WTC11 (cell line): ENCODE results near the gene CREG2. TPM values are rescaled to one million over a fixed set of nuclear protein-coding genes. Genes with fewer than 3 reads are reported as not detected.
A peak's percentile ranks its signal among the peaks of the same experiment; 100 is the strongest.

Experiments used
- ATAC-seq: fragments of 200-7000 bp; cut with Tn5 transposase; 2 replicates; pipeline ENCODE4 v1.10.0; 2021; ENCODE audit warnings: mild to moderate bottlenecking, moderate library complexity
- CTCF ChIA-PET: fragments of 300-600 bp; sonication (Branson Sonifier 250); formaldehyde crosslinking; loops from one replicate; lab custom pipeline; 2021; ENCODE audit warnings: antibody characterized with exemption; lab: Charles Lee
- POLR2A ChIA-PET: fragments of 350-600 bp; sonication (Branson Sonifier 250); formaldehyde crosslinking; loops from one replicate; lab custom pipeline; 2021; ENCODE audit warnings: antibody characterized with exemption; lab: Charles Lee
- DNase-seq: peaks from one replicate; pipeline ENCODE4 v3.0.0; 2021; ENCODE audit warnings: low spot score
- H3K27ac Mint-ChIP-seq: 2 replicates; pipeline ENCODE4 v1.8.0; 2021; ENCODE audit warnings: mixed read lengths
- H3K27me3 Mint-ChIP-seq: 2 replicates; pipeline ENCODE4 v1.8.0; 2021; ENCODE audit warnings: low read depth, mild to moderate bottlenecking, moderate library complexity, mixed read lengths
- H3K36me3 Mint-ChIP-seq: 2 replicates; pipeline ENCODE4 v1.8.0; 2021; ENCODE audit warnings: mixed read lengths
- H3K4me1 Mint-ChIP-seq: 2 replicates; pipeline ENCODE4 v1.8.0; 2022; ENCODE audit warnings: mixed read lengths
- H3K4me3 Mint-ChIP-seq: 2 replicates; pipeline ENCODE4 v1.8.0; 2021; ENCODE audit warnings: mild to moderate bottlenecking, moderate library complexity, mixed read lengths
- H3K9me3 Mint-ChIP-seq: 2 replicates; pipeline ENCODE4 v1.8.0; 2021; ENCODE audit warnings: mixed read lengths
- CREM ChIP-seq: sonication (generic); formaldehyde crosslinking; IDR thresholded peaks from 2 replicates; pipeline ENCODE4 v1.8.1; 2022; ENCODE audit warnings: mild to moderate bottlenecking, missing genetic modification reagents, moderate library complexity
- ESRRA ChIP-seq: sonication (generic); formaldehyde crosslinking; IDR thresholded peaks from 2 replicates; pipeline ENCODE4 v1.8.1; 2022; ENCODE audit warnings: mild to moderate bottlenecking, missing genetic modification reagents, borderline replicate concordance
- FOXJ3 ChIP-seq: sonication (generic); formaldehyde crosslinking; IDR thresholded peaks from 2 replicates; pipeline ENCODE4 v1.9.0; 2021; ENCODE audit warnings: missing genetic modification reagents, mild to moderate bottlenecking, borderline replicate concordance
- FOXP1 ChIP-seq: sonication (generic); formaldehyde crosslinking; IDR thresholded peaks from 2 replicates; pipeline ENCODE4 v1.8.0; 2022; ENCODE audit warnings: missing genetic modification reagents, mild to moderate bottlenecking, moderate library complexity, borderline replicate concordance
- HMGA2 ChIP-seq: fragments of 250-450 bp; sonication (Bioruptor Pico); IDR thresholded peaks from 2 replicates; pipeline ENCODE4 v1.4.0; 2021; ENCODE audit warnings: mild to moderate bottlenecking, moderate library complexity
- KAT7 ChIP-seq: sonication (generic); formaldehyde crosslinking; IDR thresholded peaks from 2 replicates; pipeline ENCODE4 v1.8.1; 2023; ENCODE audit warnings: missing genetic modification reagents, mild to moderate bottlenecking, borderline replicate concordance
- NFE2L1 ChIP-seq: sonication (generic); formaldehyde crosslinking; IDR thresholded peaks from 2 replicates; pipeline ENCODE4 v1.8.1; 2023; ENCODE audit warnings: missing genetic modification reagents
- NR2C2 ChIP-seq: sonication (generic); formaldehyde crosslinking; IDR thresholded peaks from 2 replicates; pipeline ENCODE4 v1.8.0; 2022; ENCODE audit warnings: mild to moderate bottlenecking, missing genetic modification reagents
- NR3C1 ChIP-seq: sonication (generic); formaldehyde crosslinking; conservative IDR thresholded peaks from 2 replicates; pipeline ENCODE4 v1.8.1; 2023; ENCODE audit warnings: low read depth, mild to moderate bottlenecking, missing genetic modification reagents
- OVOL2 ChIP-seq: fragments of 250-450 bp; sonication (Bioruptor Pico); IDR thresholded peaks from 2 replicates; pipeline ENCODE4 v1.9.0; 2021; ENCODE audit warnings: mild to moderate bottlenecking, borderline replicate concordance
- TCF7 ChIP-seq: sonication (generic); formaldehyde crosslinking; IDR thresholded peaks from 2 replicates; pipeline ENCODE4 v1.8.0; 2022; ENCODE audit warnings: mild to moderate bottlenecking, low read depth, missing genetic modification reagents, moderate library complexity
- TEAD1 ChIP-seq: sonication (generic); formaldehyde crosslinking; IDR thresholded peaks from 2 replicates; pipeline ENCODE4 v1.8.0; 2022; ENCODE audit warnings: mild to moderate bottlenecking, missing genetic modification reagents
- ZNF396 ChIP-seq: fragments of 250-450 bp; sonication (Bioruptor Pico); IDR thresholded peaks from 2 replicates; pipeline ENCODE4 v1.8.0; 2021; ENCODE audit warnings: mild to moderate bottlenecking, moderate library complexity, borderline replicate concordance
- total RNA-seq: library from RNA; stranded (reverse); gene quantifications from 3 replicates; pipeline ENCODE4 v1.2.3, GENCODE V29; 2021
- TF ChIP-seq, protein P1 (sequence below): sonication (generic); formaldehyde crosslinking; IDR thresholded peaks from 2 replicates; pipeline ENCODE4 v1.8.1; 2022; ENCODE audit warnings: low read depth, mild to moderate bottlenecking, moderate library complexity, missing genetic modification reagents, borderline replicate concordance
- TF ChIP-seq, protein P2 (sequence below): fragments of 250-450 bp; sonication (Bioruptor Pico); conservative IDR thresholded peaks from 2 replicates; pipeline ENCODE4 v1.9.0; 2021; ENCODE audit warnings: mild to moderate bottlenecking
- TF ChIP-seq, protein P3 (sequence below): sonication (generic); formaldehyde crosslinking; IDR thresholded peaks from 2 replicates; pipeline ENCODE4 v1.8.1; 2023; ENCODE audit warnings: mild to moderate bottlenecking, missing genetic modification reagents
- TF ChIP-seq, protein P4 (sequence below): sonication (generic); formaldehyde crosslinking; IDR thresholded peaks from 2 replicates; pipeline ENCODE4 v1.8.1; 2023; ENCODE audit warnings: mild to moderate bottlenecking, missing genetic modification reagents, moderate library complexity
- TF ChIP-seq, protein P5 (sequence below): sonication (generic); formaldehyde crosslinking; IDR thresholded peaks from 2 replicates; pipeline ENCODE4 v1.8.0; 2022; ENCODE audit warnings: mild to moderate bottlenecking, missing genetic modification reagents
- TF ChIP-seq, protein P6 (sequence below): fragments of 250-450 bp; sonication (Bioruptor Pico); IDR thresholded peaks from 2 replicates; pipeline ENCODE4 v1.8.0; 2021; ENCODE audit warnings: mild to moderate bottlenecking
- TF ChIP-seq, protein P7 (sequence below): sonication (generic); formaldehyde crosslinking; IDR thresholded peaks from 2 replicates; pipeline ENCODE4 v1.8.0; 2022; ENCODE audit warnings: missing genetic modification reagents
- TF ChIP-seq, protein P8 (sequence below): sonication (generic); formaldehyde crosslinking; conservative IDR thresholded peaks from 2 replicates; pipeline ENCODE4 v1.8.1; 2023; ENCODE audit warnings: mild to moderate bottlenecking, low read depth, missing genetic modification reagents, moderate library complexity

The CREG2 gene
- total RNA-seq, 1 experiment from 2014 or later: 1.6 TPM

DNA sequence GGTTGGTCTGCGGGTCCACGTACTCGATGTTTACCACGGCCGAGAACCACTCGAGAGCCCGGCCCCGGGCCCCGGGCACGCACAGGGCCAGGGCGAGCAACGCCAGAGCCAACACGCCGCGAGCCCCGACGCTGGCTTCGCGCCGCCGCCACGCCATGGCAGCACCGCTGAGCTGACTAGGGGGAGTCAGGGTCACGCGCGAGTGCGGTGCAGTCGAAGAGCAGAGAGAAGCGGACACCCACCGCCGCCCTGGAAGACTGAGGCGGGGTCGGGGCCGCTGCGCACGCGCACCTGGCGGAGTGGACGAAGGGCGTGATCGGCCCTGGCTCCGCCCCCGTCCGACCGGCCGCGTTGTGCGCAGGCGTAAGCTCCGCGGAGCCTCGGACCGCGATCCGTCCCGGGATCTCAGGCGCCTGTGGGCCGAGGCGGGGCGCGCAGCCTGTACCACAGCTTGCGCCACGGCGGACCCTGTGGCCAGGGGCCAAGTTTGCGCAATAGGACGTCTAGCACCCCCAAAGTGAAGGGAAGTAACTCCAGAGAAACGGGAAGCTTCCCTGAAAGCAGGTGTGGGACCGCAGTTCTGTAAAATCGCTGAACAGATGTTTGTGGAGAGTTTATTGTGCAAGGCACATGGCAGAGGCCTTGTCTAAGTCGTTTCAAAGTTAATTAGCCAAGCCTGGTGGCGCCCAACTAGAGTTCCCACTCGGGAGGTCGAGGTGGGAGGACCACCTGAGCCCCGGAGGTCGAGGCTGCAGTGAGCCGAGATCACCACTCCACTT is 78.7 kb downstream of the CREG2 start, which contains the start of gene RNF149:
Gene RNF149, minus strand, starts transcription at position 270 of the 779 bp plus-strand sequence. Its CDS starts 113 bp downstream, at position 157.
- H3K36me3 Mint-ChIP-seq: peaks cover 11% of the 10 kb centered on the region
- ATAC-seq (peak; percentile 93), DNase-seq (peak; percentile 89)
- no peak within 1 kb of the TSS; the same call in 1 of the 2 replicates for H3K27ac Mint-ChIP-seq
- H3K4me1 Mint-ChIP-seq: peaks cover 50% of the 10 kb centered on the region
- H3K4me3 Mint-ChIP-seq: peak within 1 kb of the TSS; percentile 87
- POLR2A ChIA-PET: interaction anchor here (0.6 to 1.5 kb wide), 3 partner anchors 9 to 409 kb away, joined by 3 to 5 read pairs (median 4); no protein-coding TSS in a partner anchor
- peaks cover 9% of the 10 kb centered on the region for H3K27me3 Mint-ChIP-seq
- no peaks in the 10 kb centered on the region for H3K9me3 Mint-ChIP-seq
- CTCF ChIA-PET: interaction anchor here (0.5 to 1.7 kb wide), 11 partner anchors 32 to 523 kb away, joined by 3 to 14 read pairs (median 3); partner anchors contain the start of gene CREG2
- TF ChIP-seq OVOL2 (CRISPR knock-in tag) (no peak), FOXP1 (CRISPR knock-in tag) (no peak), NFE2L1 (CRISPR knock-in tag) (no peak), ZNF396 (CRISPR knock-in tag) (no peak), CREM (CRISPR knock-in tag) (no peak), TCF7 (CRISPR knock-in tag) (no peak), FOXJ3 (CRISPR knock-in tag) (no peak), HMGA2 (CRISPR knock-in tag) (no peak), ESRRA (CRISPR knock-in tag) (no peak), NR3C1 (CRISPR knock-in tag) (peak; percentile 40; the same call in 1 of the 2 replicates), NR2C2 (CRISPR knock-in tag) (no peak), TEAD1 (CRISPR knock-in tag) (no peak; the same call in 1 of the 2 replicates), KAT7 (CRISPR knock-in tag) (peak; percentile 48; the same call in 1 of the 2 replicates)
- TF ChIP-seq, protein P1, sequence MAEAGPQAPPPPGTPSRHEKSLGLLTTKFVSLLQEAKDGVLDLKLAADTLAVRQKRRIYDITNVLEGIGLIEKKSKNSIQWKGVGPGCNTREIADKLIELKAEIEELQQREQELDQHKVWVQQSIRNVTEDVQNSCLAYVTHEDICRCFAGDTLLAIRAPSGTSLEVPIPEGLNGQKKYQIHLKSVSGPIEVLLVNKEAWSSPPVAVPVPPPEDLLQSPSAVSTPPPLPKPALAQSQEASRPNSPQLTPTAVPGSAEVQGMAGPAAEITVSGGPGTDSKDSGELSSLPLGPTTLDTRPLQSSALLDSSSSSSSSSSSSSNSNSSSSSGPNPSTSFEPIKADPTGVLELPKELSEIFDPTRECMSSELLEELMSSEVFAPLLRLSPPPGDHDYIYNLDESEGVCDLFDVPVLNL: no peak
- TF ChIP-seq, protein P2, sequence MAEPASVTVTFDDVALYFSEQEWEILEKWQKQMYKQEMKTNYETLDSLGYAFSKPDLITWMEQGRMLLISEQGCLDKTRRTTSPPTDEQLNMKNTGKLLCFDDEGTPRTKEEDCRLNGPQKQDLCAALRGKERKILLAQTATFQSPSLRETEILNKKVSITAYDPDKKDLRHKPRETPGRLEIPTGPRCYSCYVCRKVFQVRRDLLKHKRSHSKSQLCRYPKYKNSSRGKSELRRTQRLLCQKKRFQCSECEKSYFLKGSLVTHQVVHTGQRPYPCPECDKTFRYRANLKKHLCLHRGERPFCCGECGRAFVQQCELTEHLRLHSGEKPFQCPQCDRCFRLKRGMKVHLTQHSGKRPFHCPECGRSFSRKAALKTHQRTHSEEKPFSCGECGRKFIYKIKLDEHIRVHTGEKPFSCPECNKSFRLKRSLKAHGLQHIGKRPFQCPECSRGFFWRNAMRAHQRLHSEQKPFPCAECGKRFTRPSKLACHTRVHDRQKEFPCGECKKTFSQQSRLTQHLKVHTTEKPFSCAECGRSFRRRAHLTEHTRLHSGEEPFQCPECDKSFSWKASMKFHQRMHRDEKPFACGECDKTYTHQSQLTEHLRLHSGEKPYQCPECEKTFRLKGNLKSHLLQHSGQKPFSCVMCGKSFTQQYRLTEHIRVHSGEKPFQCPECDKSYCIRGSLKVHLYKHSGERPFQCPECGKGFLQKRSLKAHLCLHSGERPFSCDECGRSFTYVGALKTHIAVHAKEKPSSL (CRISPR knock-in tag): no peak
- TF ChIP-seq, protein P3, sequence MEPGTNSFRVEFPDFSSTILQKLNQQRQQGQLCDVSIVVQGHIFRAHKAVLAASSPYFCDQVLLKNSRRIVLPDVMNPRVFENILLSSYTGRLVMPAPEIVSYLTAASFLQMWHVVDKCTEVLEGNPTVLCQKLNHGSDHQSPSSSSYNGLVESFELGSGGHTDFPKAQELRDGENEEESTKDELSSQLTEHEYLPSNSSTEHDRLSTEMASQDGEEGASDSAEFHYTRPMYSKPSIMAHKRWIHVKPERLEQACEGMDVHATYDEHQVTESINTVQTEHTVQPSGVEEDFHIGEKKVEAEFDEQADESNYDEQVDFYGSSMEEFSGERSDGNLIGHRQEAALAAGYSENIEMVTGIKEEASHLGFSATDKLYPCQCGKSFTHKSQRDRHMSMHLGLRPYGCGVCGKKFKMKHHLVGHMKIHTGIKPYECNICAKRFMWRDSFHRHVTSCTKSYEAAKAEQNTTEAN (CRISPR knock-in tag): peak; percentile 44; the same call in 1 of the 2 replicates
- TF ChIP-seq, protein P4, sequence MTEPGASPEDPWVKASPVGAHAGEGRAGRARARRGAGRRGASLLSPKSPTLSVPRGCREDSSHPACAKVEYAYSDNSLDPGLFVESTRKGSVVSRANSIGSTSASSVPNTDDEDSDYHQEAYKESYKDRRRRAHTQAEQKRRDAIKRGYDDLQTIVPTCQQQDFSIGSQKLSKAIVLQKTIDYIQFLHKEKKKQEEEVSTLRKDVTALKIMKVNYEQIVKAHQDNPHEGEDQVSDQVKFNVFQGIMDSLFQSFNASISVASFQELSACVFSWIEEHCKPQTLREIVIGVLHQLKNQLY (CRISPR knock-in tag): no peak
- TF ChIP-seq, protein P5, sequence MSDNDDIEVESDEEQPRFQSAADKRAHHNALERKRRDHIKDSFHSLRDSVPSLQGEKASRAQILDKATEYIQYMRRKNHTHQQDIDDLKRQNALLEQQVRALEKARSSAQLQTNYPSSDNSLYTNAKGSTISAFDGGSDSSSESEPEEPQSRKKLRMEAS: peak; percentile 74
- TF ChIP-seq, protein P6, sequence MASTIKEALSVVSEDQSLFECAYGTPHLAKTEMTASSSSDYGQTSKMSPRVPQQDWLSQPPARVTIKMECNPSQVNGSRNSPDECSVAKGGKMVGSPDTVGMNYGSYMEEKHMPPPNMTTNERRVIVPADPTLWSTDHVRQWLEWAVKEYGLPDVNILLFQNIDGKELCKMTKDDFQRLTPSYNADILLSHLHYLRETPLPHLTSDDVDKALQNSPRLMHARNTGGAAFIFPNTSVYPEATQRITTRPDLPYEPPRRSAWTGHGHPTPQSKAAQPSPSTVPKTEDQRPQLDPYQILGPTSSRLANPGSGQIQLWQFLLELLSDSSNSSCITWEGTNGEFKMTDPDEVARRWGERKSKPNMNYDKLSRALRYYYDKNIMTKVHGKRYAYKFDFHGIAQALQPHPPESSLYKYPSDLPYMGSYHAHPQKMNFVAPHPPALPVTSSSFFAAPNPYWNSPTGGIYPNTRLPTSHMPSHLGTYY (CRISPR knock-in tag): no peak
- TF ChIP-seq, protein P7, sequence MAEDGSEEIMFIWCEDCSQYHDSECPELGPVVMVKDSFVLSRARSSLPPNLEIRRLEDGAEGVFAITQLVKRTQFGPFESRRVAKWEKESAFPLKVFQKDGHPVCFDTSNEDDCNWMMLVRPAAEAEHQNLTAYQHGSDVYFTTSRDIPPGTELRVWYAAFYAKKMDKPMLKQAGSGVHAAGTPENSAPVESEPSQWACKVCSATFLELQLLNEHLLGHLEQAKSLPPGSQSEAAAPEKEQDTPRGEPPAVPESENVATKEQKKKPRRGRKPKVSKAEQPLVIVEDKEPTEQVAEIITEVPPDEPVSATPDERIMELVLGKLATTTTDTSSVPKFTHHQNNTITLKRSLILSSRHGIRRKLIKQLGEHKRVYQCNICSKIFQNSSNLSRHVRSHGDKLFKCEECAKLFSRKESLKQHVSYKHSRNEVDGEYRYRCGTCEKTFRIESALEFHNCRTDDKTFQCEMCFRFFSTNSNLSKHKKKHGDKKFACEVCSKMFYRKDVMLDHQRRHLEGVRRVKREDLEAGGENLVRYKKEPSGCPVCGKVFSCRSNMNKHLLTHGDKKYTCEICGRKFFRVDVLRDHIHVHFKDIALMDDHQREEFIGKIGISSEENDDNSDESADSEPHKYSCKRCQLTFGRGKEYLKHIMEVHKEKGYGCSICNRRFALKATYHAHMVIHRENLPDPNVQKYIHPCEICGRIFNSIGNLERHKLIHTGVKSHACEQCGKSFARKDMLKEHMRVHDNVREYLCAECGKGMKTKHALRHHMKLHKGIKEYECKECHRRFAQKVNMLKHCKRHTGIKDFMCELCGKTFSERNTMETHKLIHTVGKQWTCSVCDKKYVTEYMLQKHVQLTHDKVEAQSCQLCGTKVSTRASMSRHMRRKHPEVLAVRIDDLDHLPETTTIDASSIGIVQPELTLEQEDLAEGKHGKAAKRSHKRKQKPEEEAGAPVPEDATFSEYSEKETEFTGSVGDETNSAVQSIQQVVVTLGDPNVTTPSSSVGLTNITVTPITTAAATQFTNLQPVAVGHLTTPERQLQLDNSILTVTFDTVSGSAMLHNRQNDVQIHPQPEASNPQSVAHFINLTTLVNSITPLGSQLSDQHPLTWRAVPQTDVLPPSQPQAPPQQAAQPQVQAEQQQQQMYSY (CRISPR knock-in tag): peak; percentile 78
- TF ChIP-seq, protein P8, sequence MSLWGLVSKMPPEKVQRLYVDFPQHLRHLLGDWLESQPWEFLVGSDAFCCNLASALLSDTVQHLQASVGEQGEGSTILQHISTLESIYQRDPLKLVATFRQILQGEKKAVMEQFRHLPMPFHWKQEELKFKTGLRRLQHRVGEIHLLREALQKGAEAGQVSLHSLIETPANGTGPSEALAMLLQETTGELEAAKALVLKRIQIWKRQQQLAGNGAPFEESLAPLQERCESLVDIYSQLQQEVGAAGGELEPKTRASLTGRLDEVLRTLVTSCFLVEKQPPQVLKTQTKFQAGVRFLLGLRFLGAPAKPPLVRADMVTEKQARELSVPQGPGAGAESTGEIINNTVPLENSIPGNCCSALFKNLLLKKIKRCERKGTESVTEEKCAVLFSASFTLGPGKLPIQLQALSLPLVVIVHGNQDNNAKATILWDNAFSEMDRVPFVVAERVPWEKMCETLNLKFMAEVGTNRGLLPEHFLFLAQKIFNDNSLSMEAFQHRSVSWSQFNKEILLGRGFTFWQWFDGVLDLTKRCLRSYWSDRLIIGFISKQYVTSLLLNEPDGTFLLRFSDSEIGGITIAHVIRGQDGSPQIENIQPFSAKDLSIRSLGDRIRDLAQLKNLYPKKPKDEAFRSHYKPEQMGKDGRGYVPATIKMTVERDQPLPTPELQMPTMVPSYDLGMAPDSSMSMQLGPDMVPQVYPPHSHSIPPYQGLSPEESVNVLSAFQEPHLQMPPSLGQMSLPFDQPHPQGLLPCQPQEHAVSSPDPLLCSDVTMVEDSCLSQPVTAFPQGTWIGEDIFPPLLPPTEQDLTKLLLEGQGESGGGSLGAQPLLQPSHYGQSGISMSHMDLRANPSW (CRISPR knock-in tag): no peak
